Caco-2 (cell line): ENCODE measurements around the gene KLK13. TPM values are rescaled to one million over a fixed set of nuclear protein-coding genes. Genes with fewer than 3 reads are reported as not detected.

Source experiments
- BruUV-seq: library from RNA; stranded (reverse); fragments of 400-500 nt; replicated peaks from 2 replicates; lab custom pipeline; 2021; lab: Mats Ljungman, UMichigan
- CTCF ChIA-PET: fragments of 300-600 bp; sonication (Branson Sonifier 250); formaldehyde crosslinking; loops from one replicate; lab custom pipeline; 2022; ENCODE audit warnings: antibody characterized with exemption; lab: Charles Lee
- POLR2A ChIA-PET: fragments of 300-600 bp; sonication (Branson Sonifier 250); formaldehyde crosslinking; loops from one replicate; lab custom pipeline; 2022; ENCODE audit warnings: antibody characterized with exemption; lab: Charles Lee
- DNase-seq, 2 experiments: peaks; one replicate each; pipeline versions ENCODE4 v3.0.0 to v3.0.0-alpha.2; 2020 to 2022
- H3K27me3 ChIP-seq: replicated peaks from 2 replicates; pipeline ENCODE4 v1.6.0; 2011; ENCODE audit warnings: low read length; ENCODE audit not compliant: control insufficient read depth, insufficient read depth
- H3K36me3 ChIP-seq: 2 replicates; pipeline ENCODE4 v1.5.1; 2011; ENCODE audit warnings: low read length; ENCODE audit not compliant: control insufficient read depth, insufficient read depth
- H3K4me1 ChIP-seq: fragments of 250-450 bp; sonication (Bioruptor Pico); 2 replicates; pipeline ENCODE4 v1.5.1; 2020; ENCODE audit warnings: mild to moderate bottlenecking
- H3K4me3 ChIP-seq: 2 replicates; pipeline ENCODE4 v1.5.1; 2011; ENCODE audit warnings: low read depth, mild to moderate bottlenecking, control low read depth, low read length
- H3K9me3 ChIP-seq: fragments of 250-450 bp; sonication (Bioruptor Pico); 2 replicates; pipeline ENCODE4 v1.5.1; 2020; ENCODE audit warnings: mild to moderate bottlenecking, moderate library complexity
- H3K27ac Mint-ChIP-seq: one replicate; pipeline ENCODE4 v1.8.0; 2022; ENCODE audit warnings: mixed read lengths; ENCODE audit not compliant: unreplicated experiment
- H3K27me3 Mint-ChIP-seq: one replicate; pipeline ENCODE4 v1.8.0; 2022; ENCODE audit warnings: mixed read lengths; ENCODE audit not compliant: insufficient read depth, unreplicated experiment
- H3K36me3 Mint-ChIP-seq: one replicate; pipeline ENCODE4 v1.8.0; 2022; ENCODE audit warnings: mild to moderate bottlenecking, mixed read lengths; ENCODE audit not compliant: insufficient read depth, unreplicated experiment
- H3K4me1 Mint-ChIP-seq: one replicate; pipeline ENCODE4 v1.8.0; 2022; ENCODE audit warnings: low read depth, mixed read lengths; ENCODE audit not compliant: unreplicated experiment
- H3K4me3 Mint-ChIP-seq: one replicate; pipeline ENCODE4 v1.8.0; 2022; ENCODE audit warnings: mild to moderate bottlenecking, moderate library complexity, mixed read lengths; ENCODE audit not compliant: unreplicated experiment
- H3K9me3 Mint-ChIP-seq: one replicate; pipeline ENCODE4 v1.8.0; 2022; ENCODE audit warnings: mixed read lengths; ENCODE audit not compliant: unreplicated experiment
- CTCF ChIP-seq, 2 experiments: fragments of 200-600 bp in 1 of 2; IDR thresholded peaks; 1 replicate in 1 of 2; 2 replicates in 1 of 2; pipeline versions ENCODE4 v1.5.1 to v1.8.0; 2011 to 2022; ENCODE audit warnings: antibody characterized with exemption in 1 of 2, control low read depth in 1 of 2, inconsistent platforms in 1 of 2, low read depth in 1 of 2, low read length in 1 of 2, mild to moderate bottlenecking in 1 of 2, moderate library complexity in 1 of 2; ENCODE audit not compliant: insufficient read depth in 1 of 2, severe bottlenecking in 1 of 2, unreplicated experiment in 1 of 2
- intact Hi-C: fragments of 100-400 bp; cut with micrococcal nuclease; formaldehyde crosslinking; loops from one replicate; pipeline ENCODE4 v1.10.0; 2022; ENCODE audit not compliant: unreplicated experiment
- total RNA-seq: library from RNA; stranded (reverse); gene quantifications from 2 replicates; pipeline ENCODE4 v1.2.3, GENCODE V29; 2022

KLK13 gene
- total RNA-seq, 1 experiment from 2014 or later: not detected

- H3K4me3 Mint-ChIP-seq: no peak overlapping the region
- H3K4me3 ChIP-seq: no peak overlapping the region
- ChIA-PET CTCF (no interaction called here), POLR2A (no interaction called here)
- BruUV-seq: no TSS peak
- H3K27me3 Mint-ChIP-seq: peaks cover 12% of the 10 kb centered on the region
- H3K27ac Mint-ChIP-seq: no peak overlapping the region
- TF ChIP-seq CTCF (IDR thresholded peaks at IDR 0.05; ENCODE audit: insufficient read depth in 1 of 2, low read depth in 1 of 2, low read length in 1 of 2, severe bottlenecking in 1 of 2, unreplicated experiment in 1 of 2): no peak
- no peaks in the 10 kb centered on the region for H3K4me1 Mint-ChIP-seq
- intact Hi-C loops: no loop called here
- no peaks in the 10 kb centered on the region for H3K9me3 ChIP-seq
- no peaks in the 10 kb centered on the region for H3K4me1 ChIP-seq
- H3K9me3 Mint-ChIP-seq: no peaks in the 10 kb centered on the region
- DNase-seq: no peak
- H3K36me3 ChIP-seq: no peaks in the 10 kb centered on the region
- no peaks in the 10 kb centered on the region for H3K36me3 Mint-ChIP-seq
- no peaks in the 10 kb centered on the region; the same call in 1 of the 2 replicates for H3K27me3 ChIP-seq
Measured at GRCh38 chr19:51025809-51026553, 38.9 kb downstream of the KLK13 start.

GRCh38 chr19:51025401-51025800 is 39.5 kb downstream of the KLK13 start:
- Histone ChIP-seq H3K27me3 (no peaks in the 10 kb centered on the region; the same call in 1 of the 2 replicates), H3K4me3 (no peak overlapping the region), H3K9me3 (no peaks in the 10 kb centered on the region), H3K36me3 (no peaks in the 10 kb centered on the region), H3K4me1 (no peaks in the 10 kb centered on the region)
- no peaks in the 10 kb centered on the region for H3K9me3 Mint-ChIP-seq
- H3K36me3 Mint-ChIP-seq: no peaks in the 10 kb centered on the region
- H3K4me1 Mint-ChIP-seq: no peaks in the 10 kb centered on the region
- DNase-seq: no peak
- no TSS peak for BruUV-seq
- peaks cover 12% of the 10 kb centered on the region for H3K27me3 Mint-ChIP-seq
- no peak overlapping the region for H3K27ac Mint-ChIP-seq
- H3K4me3 Mint-ChIP-seq: no peak overlapping the region
- CTCF ChIA-PET: no interaction called here
- POLR2A ChIA-PET: no interaction called here
- no peak for TF ChIP-seq CTCF (IDR thresholded peaks at IDR 0.05; ENCODE audit: insufficient read depth in 1 of 2, low read depth in 1 of 2, low read length in 1 of 2, severe bottlenecking in 1 of 2, unreplicated experiment in 1 of 2)
- intact Hi-C loops: no loop called here

- POLR2A ChIA-PET: no interaction called here
Measured at GRCh38 chr19:51024924-51025323, 40.0 kb downstream of the KLK13 start.

More at GRCh38 chr19:51024924-51025323, 40.0 kb downstream of the KLK13 start:
- CTCF ChIA-PET: no interaction called here
- no peak overlapping the region for H3K27ac Mint-ChIP-seq
- Histone ChIP-seq H3K27me3 (peaks cover 1% of the 10 kb centered on the region), H3K4me1 (no peaks in the 10 kb centered on the region), H3K9me3 (no peaks in the 10 kb centered on the region), H3K36me3 (no peaks in the 10 kb centered on the region), H3K4me3 (no peak overlapping the region)
- H3K9me3 Mint-ChIP-seq: no peaks in the 10 kb centered on the region
- no peak for DNase-seq
- H3K27me3 Mint-ChIP-seq: peaks cover 14% of the 10 kb centered on the region
- no peak for TF ChIP-seq CTCF (IDR thresholded peaks at IDR 0.05; ENCODE audit: insufficient read depth in 1 of 2, low read depth in 1 of 2, low read length in 1 of 2, severe bottlenecking in 1 of 2, unreplicated experiment in 1 of 2)
- intact Hi-C loops: no loop called here
- H3K4me1 Mint-ChIP-seq: no peaks in the 10 kb centered on the region
- H3K4me3 Mint-ChIP-seq: no peak overlapping the region
- no TSS peak for BruUV-seq
- H3K36me3 Mint-ChIP-seq: no peaks in the 10 kb centered on the region
